SK-N-MC (cell line): ENCODE results near the gene BTBD19.

ENCODE experiments used
- EZH2 ChIP-seq: fragments of 200-600 bp; sonication (generic); IDR thresholded peaks from one replicate; pipeline ENCODE4 v1.6.1; 2017; ENCODE audit warnings: antibody characterized with exemption
- FOXP2 ChIP-seq: optimal IDR thresholded peaks from 2 replicates; pipeline ENCODE3; 2011; ENCODE audit warnings: mild to moderate bottlenecking, moderate library complexity; ENCODE audit not compliant: insufficient read depth; ENCODE audit errors: extremely low read length, control extremely low read depth
- POLR2AphosphoS5 ChIP-seq: IDR thresholded peaks from 2 replicates; pipeline ENCODE4 v1.6.1; 2012; ENCODE audit warnings: mild to moderate bottlenecking, low read depth, low read length, borderline replicate concordance

DNA sequence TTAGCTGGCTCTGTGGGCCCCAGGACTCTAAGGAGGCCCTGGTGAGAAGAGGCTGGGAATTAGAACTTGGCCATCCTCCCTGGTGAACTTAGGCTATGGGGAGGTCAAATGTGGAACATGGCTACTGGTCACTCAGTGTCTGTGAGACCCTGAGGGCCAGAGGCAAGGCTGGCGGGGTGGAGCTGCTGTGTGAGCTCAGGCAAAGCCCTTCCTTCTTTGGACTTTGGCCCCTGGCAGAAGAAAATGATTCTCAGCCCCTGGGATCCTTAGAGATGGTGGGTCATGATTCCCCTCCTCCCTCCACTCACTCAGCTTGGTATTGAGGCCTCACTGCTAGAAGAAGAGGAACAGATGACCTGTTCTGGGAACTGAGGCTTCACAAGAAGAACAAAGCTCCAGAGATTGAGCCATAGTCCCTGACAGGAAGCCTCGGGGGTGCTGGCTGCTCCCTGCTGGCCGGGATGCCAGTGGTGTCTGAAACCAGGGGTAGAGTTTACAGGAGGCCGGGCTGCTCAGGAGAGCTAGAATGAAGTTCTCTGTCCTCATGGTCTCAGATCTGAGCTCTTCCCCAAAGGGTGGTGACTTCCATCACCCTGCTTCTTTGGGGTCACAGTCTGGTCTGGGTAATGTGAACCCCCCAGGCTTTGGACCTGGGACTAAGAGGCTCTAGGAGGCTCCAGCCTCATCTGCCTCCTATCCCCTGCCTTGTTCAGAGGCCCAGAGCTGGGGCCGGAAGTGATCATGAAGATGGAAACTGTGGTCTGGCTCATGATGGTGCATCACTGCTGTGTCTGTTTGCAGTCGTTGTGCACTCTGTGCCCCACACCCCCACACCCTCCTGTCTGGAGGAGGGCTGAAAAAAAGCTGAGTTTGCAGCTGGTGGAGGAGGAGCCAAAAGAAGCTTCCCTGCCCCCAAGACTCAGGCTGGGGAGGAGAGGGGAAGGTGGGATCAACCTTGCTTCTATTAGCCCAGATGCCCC, 905 bp downstream of the BTBD19 start:
- no peak for TF ChIP-seq EZH2
- TF ChIP-seq POLR2AphosphoS5, result peak; percentile 23; the same call in 1 of the 2 replicates
- no peak for TF ChIP-seq FOXP2
